ENCODE results near the gene LDB3.
A peak's percentile ranks its signal among the peaks of the same experiment; 100 is the strongest.
"Not testable (repeated sequence)": the region's sequence is repeated elsewhere in the genome, so short reads cannot be mapped to it uniquely, and the experiment has no call there.

The LDB3 gene, protein sequence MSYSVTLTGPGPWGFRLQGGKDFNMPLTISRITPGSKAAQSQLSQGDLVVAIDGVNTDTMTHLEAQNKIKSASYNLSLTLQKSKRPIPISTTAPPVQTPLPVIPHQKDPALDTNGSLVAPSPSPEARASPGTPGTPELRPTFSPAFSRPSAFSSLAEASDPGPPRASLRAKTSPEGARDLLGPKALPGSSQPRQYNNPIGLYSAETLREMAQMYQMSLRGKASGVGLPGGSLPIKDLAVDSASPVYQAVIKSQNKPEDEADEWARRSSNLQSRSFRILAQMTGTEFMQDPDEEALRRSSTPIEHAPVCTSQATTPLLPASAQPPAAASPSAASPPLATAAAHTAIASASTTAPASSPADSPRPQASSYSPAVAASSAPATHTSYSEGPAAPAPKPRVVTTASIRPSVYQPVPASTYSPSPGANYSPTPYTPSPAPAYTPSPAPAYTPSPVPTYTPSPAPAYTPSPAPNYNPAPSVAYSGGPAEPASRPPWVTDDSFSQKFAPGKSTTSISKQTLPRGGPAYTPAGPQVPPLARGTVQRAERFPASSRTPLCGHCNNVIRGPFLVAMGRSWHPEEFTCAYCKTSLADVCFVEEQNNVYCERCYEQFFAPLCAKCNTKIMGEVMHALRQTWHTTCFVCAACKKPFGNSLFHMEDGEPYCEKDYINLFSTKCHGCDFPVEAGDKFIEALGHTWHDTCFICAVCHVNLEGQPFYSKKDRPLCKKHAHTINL

DNA sequence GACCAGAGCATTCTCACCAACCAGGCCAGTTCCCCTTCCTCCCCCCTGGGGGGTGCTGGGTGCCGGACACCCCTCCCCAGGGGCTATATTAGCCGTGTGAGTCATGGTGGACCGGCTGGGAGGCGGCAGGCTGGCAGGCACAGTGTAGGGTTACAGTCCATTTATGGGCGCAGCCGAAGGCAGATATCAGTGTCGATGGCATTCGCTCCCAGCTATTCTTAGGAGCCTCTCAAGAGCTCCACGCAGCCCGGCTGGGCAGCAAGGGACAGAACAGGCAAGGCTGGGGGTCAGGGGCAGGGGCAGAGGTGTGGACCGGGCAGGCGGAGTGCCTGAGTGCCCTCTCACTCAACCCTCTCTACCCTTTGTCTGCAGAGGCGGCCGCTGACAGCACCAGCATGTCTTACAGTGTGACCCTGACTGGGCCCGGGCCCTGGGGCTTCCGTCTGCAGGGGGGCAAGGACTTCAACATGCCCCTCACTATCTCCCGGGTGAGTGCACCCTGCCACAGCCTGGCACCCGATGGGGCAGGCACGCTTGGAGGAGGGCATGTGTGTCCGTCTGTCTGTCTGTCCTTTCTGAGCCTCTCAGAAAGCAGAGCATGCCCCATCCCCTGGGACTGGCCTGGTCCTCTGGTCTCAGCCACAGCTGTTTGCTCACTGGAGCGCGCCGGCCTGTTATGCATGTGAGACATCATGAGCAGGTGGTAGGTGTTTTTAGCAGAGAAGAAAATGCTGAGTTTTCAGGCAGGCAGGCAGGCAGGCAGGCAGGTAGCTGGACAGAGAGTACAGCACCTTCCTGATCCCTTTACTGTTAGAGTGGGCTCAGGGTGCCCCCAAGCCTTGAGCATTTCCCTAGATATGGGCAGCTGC, at the start of gene LDB3:
TSS of gene LDB3 (plus strand) at position 215 of the 869 bp plus-strand sequence. CDS start at position 396, 181 bp downstream.
- DNase-seq (ENCODE audit: low read depth): peak; percentile 53

DNA sequence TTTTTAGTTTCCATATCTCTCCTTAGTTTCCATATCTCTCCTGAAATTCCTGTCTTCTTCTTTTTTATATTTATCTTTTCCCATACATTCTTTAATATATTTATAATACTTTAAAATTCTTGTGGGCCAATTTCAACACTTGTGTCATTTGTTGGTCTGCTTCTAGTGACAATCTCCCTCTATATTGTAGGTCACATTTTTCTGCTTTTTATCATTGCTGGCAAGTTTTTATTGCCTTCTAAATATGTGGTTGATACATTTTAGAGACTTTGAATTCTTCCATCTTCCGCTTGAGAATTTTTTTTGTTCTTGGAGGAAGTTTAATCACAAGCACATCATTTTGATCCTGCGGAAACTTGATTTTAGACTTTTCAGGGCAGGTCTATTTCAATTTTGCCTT, 40.0 kb upstream of the LDB3 start:
- no peak for DNase-seq (ENCODE audit: low read depth)

DNA sequence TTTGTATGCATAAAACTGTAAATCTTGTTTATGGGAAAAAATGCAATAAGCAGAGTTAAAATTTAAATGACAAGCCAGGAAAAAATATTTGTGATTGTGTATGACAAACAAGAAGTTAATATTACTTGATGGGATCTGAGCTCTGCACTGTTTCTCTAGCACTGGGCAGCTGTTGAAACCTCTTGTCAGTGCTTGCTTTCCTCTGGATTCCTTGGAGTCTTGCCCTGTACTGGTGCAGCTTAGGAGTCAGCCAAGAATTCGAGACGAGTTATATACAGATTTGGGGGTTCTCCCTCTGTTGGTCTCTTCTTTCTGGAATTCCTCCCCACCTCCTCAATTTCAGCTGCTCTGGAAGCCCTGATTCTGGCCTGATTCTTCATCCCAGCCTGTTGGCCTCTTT, 38.2 kb upstream of the LDB3 start:
- DNase-seq (ENCODE audit: low read depth): peak; percentile 28

DNA sequence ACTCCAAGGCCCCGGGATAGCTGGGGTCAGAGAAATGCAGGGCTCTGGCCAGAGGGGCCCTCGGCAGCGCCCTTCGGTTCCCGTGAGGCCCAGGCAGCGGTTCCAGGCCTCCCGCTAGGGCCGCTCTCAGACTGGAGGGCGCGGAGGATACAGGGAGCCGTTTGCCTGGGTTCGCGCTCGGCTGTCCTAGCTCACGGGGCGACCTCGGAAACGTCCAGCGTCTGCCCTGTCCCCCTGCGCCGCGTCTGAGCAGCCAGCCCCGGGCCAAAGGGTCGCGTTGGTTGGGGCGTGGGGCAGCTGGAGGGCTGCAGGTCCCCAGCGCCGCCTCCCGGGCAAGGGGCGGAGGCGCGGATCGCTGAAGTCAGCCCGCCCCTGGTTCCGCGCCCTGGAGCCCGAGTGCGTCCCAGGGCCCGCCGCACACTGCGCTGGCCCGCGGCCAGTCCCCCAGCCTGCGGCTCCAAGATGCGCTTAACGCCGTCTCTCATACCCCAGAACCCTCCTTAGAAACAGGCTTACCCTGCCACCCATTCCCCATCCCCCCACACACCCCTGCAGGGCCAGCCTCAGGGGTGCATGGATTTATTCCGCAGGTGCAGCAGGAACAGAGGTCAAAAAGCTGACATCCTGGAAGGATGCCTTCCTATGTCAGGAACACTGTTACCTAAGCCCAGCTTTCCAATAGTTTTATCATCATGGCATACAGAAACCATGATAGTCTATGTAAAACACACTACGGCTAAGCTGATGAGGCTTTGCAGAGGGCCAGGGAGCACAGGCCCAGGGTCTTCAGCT, 36.1 kb upstream of the LDB3 start:
- DNase-seq (ENCODE audit: low read depth): no peak

DNA sequence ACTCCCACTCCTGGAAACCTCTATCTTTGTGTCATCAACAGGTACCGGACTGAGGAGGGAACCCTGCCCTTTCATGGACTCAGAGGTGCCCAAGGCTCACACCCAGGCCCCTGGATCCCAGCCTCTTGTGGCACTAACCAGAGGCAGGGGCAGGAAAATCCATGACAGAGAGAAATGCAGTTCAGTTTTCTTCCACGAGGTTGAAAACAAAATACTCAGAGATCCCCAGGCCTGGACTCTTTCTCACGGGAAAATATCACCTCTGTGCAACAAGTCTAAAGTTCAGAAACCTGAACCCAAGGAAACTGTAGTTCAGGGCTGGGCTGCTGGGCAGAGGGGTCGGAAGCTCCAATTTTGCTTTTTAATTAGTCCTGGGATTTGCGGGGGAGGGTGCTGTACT, 35.4 kb upstream of the LDB3 start:
- no peak for DNase-seq (ENCODE audit: low read depth)

DNA sequence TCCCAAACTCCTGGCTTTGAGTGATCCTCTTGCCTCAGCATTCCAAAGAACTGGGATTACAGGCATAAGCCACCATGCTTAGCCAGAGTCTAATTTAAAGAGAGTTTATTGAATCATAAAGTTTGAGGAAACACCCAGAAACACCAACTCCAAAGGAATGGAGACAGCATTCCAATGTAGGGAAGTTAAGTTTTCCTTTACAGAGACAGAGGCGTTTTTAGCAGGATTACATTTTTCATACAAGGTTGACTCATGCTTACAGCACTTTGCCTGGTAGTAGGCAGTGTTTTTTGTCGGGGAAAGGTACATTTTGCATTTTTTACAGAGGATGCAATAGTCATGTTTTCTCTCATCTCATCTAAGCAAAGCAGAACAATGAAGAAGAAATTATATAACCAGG, 32.9 kb upstream of the LDB3 start:
- DNase-seq (ENCODE audit: low read depth): peak; percentile 69

DNA sequence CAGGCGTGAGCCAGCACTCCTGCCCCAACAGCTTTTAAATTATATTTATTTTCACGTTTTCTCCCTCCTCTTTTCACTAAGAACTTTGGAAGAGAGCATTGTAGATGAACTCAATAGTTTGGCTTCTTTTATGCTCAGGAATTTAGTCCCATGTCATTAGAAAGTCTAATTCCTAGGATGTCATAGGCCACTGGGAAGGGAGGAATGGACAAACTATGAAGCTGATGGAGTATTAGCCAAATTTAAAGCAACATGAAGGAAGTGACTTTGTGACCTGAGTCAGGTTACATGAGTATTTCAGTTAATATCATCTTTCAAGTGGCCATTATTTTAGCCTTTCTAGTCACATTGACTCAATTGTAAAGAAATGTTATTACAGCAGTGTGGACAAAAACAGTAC, 32.0 kb upstream of the LDB3 start:
- no peak for DNase-seq (ENCODE audit: low read depth)

DNA sequence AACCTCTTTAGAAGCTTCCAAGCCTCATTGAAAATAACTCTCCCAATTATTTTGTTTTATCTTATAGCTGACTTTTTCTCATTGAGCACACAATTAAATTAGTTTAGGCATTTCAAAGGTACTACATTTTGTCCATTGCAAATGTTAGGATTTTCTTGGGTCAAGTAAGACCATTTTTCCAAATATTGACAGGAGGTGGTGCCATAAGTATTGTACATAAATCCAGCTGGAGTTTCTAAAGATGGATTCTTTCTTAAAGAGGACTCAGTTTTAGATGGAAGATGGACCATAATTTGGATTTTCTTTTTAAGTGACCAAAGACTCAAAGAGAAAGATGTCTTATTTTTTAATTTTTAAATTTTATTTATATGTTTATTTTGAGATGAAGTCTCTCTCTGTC, 26.3 kb upstream of the LDB3 start:
- DNase-seq (ENCODE audit: low read depth): no peak

DNA sequence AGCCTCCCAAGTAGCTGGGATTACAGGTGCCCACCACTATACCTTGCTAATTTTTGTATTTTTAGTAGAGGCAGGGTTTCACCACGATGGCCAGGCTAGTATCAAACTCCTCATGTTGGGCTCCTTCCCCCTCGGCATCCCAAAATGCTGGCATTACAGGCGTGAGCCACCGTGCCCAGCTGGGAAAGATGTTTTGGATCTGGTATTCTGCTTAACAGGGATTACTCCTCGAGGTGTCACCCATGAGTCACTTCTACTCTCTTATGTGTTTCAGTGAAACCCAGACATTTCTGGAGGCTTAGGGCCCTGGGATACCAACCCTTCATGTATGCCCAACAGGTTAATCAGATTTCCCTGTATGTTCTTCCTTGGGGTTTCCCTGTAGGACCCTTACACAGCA, 25.8 kb upstream of the LDB3 start:
- DNase-seq (ENCODE audit: low read depth): peak; percentile 45

DNA sequence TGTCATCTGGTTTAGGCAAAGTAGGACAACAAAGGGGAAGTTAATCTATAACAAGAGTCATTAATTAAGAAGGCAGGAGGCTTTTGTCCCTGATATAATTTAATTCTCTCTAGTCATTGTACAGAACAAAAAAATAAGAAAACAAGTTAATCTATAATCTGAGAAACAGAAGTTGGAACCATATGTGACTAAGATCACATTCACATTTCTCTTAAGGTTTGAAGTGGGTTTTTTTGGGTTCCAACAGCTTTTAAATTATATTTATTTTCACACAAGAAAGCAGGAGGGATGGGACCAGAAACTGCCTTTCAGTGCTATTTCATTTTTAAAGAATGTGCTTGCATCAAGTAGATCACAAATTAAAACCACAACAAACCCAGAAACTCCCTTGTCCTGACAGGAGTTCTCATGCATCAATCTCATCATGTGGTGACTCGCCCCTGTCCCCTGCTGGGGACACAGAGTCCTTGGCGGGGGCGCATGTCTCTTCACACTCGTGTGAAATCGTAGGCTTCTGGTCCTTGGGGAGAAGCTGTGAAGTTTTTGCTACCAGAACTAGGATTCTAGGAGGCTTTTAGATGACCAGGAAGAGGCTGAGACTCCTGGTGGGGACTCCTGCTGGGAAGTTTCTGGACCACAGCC, 24.0 kb upstream of the LDB3 start:
- no peak for DNase-seq (ENCODE audit: low read depth)

DNA sequence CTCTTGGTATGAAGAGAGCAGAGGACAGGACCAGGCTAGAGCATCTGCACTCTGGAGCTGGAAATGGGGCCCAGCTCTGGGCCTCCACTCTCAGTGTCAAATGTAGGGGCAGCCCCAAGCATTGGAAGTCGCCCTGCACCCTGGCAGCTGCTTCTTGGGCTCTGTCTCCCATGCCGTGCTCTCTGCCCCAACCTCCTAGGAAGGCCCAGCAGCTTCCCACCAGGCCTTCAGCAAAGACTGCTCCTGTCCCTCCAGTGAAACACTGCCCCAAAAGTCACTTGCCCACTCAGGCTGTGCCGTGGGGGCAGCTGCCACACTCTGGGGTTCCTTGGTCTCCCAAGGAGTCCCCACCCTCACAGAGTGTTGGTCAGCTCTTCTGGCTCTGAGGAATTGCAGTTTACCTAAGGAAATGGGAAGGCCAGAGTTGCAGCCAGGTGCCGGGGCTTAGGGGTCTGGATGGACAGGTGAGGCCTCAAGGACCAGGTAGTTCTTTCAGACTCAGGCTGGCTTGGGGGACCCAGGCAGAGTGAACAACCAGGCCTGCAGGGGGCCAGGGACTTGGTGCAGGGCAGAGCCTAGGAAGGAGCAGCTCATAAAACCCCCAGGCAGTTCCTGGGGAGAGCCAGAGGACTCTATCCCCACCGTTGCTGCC, 23.4 kb upstream of the LDB3 start:
- no peak for DNase-seq (ENCODE audit: low read depth)

DNA sequence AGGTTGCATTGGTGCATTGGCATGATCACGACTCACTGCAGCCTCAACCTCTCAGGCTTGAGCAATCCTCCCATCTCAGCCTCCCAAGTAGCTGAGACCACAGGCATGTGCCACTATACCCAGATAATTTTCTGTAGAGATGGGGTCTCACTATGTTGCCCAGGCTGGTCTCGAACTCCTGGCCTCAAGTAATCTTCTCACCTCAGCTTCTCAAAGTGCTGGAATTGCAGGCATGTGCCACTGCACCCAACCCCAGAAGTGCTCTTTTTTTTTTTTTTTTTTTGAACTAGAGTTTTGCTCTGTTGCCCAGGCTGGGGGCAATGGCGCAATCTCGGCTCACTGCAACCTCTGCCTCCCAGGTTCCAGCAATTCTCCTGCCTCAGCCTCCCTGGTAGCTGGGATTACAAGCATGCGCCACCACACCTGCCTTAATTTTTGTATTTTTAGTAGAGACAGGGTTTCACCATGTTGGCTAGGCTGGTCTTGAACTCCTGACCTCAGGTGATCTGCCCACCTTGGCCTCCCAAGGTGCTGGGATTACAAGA, 22.6 kb upstream of the LDB3 start:
- DNase-seq (ENCODE audit: low read depth): not testable (repeated sequence)

DNA sequence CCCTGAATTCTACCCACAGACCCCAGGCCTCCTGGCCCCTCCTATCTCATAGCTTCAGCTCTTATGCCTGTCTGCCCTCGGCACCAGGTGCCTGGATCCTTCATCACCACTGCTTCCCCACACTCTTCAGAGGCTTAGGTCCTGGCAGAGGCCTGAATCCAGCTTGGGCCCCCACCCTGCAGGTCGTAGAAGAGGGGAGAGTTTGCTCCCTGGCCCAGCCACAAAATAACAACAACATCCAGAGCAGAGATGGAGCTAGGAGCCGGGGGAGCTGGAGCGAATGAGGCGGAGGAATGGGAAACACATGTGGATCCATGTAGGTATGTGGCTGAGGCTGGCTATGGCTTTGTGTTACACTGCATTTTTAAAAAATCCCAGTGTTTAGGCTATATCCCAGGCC, 21.8 kb upstream of the LDB3 start:
- DNase-seq (ENCODE audit: low read depth): no peak

DNA sequence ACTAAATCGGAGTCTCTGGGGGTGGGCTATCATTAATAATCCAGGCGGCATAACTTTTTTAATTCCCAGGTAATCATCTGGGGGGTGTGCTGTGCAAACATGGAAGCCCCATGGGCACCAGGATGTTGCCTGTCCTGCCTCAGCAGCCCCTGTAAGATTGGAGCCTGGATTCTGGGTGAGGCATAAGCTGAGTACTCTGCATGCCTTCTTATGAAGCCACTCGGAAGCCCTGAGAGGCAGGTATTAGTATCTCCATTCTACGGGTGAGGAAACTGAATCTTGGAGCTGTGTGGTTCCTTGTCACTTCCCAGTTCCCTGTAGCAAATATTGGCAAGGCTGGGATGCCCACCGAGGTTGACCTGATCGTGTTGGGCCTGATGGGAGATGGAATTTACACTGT, 21.4 kb upstream of the LDB3 start:
- DNase-seq (ENCODE audit: low read depth): no peak

DNA sequence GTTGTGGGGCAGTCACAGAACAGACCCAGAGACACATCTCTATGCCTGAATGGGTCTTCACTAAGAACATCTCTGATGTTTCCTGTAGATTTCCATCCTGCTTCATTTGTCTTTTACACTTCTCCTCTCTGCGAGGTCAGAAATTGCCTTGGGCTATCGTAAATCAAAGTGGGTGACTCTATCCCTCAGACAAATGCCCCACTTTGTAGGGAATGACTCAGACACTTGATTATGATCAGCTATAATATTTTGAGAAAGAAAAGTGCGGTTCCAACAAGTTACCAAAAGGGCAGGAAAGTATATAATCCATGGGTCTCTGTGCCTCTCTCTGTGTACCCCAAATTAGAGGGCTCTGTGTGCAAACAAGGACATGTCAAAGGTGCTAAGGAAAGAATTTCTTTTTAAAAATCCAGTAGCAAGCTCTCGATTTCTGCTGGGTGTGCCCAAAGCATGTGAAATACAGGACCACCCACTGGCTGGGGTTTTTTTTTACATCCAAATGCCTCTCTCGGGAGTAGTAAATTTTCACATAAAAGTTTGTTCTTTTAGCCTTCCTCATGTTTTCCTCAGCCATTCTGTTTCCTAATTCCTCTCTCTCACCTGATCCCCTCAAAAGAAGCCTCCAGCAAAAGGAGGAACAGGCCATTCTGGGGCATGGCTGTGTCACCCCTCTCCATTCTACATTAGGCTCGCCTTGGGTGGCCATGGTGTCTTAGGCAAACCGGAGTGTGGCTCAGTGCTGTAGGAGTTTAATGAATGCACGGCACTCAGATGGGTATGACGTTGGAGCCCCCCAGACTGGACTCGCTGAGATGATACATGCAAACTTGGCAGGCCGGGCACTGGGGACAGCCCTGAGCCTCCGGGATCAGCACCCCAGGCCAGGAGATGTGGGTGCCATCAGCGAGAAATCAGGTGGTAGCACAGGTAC, 20.3 kb upstream of the LDB3 start:
- DNase-seq (ENCODE audit: low read depth): no peak

DNA sequence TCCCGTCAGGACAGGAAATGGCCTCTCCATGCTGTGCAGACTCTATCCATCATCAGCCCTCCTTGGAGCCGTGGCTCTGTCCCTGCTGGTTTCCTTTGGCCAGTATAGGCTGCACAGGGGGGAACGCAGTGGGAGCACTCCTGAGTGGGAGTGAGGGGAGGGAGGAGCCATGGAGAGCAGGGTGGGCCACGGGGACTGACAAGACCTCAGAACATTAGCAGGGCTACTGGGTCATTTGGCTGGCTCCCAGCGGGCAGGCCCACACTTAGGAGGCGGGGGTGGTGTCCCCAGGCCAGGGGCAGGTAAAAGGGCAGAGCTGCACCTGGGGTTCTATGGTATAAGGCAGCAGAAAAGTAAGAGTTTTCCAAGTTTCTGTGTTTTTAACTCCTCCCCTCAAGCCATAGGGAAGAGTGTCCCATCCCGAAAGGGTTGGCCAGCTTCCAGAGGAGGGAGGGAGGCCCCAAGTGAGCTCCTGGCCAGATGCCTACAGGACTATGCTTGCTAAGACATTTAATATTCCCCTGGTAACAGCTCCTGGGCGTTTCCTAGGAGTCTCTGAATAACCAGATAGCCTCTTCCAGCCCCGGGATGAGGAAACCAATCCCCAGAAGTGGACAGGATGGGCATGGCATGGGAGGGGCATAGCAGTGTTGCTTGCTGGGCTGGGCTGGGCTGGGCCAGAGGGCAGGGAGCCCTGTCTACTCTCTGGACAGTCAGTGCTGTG, 19.4 kb upstream of the LDB3 start:
- DNase-seq (ENCODE audit: low read depth): no peak

DNA sequence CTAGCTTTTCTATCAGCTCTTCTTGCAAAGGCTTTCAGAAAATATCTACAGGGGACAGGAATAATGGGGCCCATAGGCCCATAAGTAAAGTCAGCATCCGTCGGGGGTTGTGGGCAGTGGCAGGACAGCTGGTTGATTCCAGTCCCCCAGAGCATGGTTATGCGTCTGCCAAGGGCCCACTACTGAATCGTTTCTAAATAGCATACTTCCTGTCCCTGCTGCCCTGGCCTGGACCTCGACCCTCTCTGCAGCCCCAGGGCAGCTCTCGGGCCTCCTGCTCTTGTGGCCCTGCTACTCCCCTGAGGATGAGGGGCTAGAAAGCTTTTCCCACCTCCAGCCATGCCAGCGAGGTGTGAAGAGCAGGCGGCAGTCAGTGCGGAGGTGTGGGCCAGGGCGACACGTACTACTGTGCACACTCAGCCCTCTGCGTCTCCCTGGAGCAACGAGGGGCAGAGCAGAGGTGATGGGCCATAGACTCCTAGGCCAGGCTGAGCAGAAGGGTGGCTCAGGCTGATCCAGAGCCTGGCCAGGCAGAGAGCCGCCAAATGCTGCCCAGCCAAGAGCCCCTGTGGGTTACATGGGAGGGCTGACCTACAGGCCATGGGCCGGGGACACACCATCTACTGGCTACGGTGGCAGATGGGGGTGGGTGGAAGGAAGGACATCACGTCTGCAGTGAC, 18.7 kb upstream of the LDB3 start:
- no peak for DNase-seq (ENCODE audit: low read depth)

DNA sequence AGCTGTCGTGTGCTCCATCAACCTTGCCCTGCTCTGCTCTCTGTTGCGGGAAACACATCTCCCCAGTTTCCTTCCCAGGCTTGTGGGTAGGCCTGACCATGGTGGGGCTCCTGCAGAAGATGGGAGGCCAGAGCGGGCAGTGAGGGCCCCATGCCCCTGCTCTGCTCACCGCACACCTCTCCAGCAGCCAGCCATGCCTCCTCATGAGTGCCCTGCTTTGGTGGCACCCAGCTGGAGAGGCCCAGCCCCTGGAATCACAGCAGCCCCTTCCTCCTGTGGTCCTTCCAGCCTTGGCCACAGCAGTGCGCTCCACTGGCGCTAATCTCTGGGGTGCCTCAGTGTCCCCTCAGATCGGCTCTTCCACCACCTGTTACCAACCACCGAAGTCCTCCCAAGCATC, 18.2 kb upstream of the LDB3 start:
- DNase-seq (ENCODE audit: low read depth): no peak

Data from iris pigment epithelial cell (primary cell).